H1 (cell line): ENCODE results near the gene TPMT. TPM values are rescaled to one million over a fixed set of nuclear protein-coding genes. Genes with fewer than 3 reads are reported as not detected.

ENCODE experiments used
- CTCF ChIA-PET: fragments of 300-600 bp; sonication (Branson Sonifier 250); formaldehyde crosslinking; loops from one replicate; lab custom pipeline; 2021; ENCODE audit not compliant: partially characterized antibody; lab: Charles Lee
- POLR2A ChIA-PET: fragments of 300-600 bp; sonication (Branson Sonifier 250); formaldehyde crosslinking; loops from one replicate; lab custom pipeline; 2021; ENCODE audit warnings: inconsistent platforms; ENCODE audit not compliant: partially characterized antibody; lab: Charles Lee
- DNase-seq, 2 experiments: peaks; one replicate each; pipeline versions ENCODE4 v3.0.0 to v3.0.0-alpha.2; 2010 to 2022; ENCODE audit warnings: low spot score in 2 of 2, low read depth in 1 of 2, mixed read lengths in 1 of 2
- FAIRE-seq: peaks from 2 replicates; lab custom pipeline; 2011; peaks lifted over from hg19 to GRCh38; lab: Jason Lieb, UNC
- H2AFZ ChIP-seq: 2 replicates; pipeline ENCODE4 v1.8.1; 2012; ENCODE audit warnings: low read length, inconsistent platforms
- H2AK5ac ChIP-seq: 2 replicates; pipeline ENCODE4 v1.6.1; 2013; ENCODE audit warnings: low read depth, low read length
- H2BK120ac ChIP-seq: replicated peaks from 2 replicates; pipeline ENCODE3; 2013; ENCODE audit warnings: low read depth, low read length, inconsistent platforms
- H2BK12ac ChIP-seq: 2 replicates; pipeline ENCODE4 v1.6.1; 2013; ENCODE audit warnings: low read depth, low read length
- H2BK15ac ChIP-seq: 2 replicates; pipeline ENCODE4 v1.6.1; 2013; ENCODE audit warnings: low read length
- H2BK20ac ChIP-seq: 2 replicates; pipeline ENCODE4 v1.6.1; 2013; ENCODE audit warnings: low read length
- H2BK5ac ChIP-seq: 2 replicates; pipeline ENCODE4 v1.6.1; 2013; ENCODE audit warnings: low read depth, low read length
- H3K14ac ChIP-seq: 2 replicates; pipeline ENCODE4 v1.6.1; 2013; ENCODE audit warnings: inconsistent platforms; ENCODE audit not compliant: insufficient read length
- H3K18ac ChIP-seq: 2 replicates; pipeline ENCODE4 v1.6.1; 2013; ENCODE audit warnings: low read length; ENCODE audit errors: extremely low read depth
- H3K23ac ChIP-seq: 2 replicates; pipeline ENCODE4 v1.6.1; 2013; ENCODE audit warnings: inconsistent platforms; ENCODE audit not compliant: insufficient read length
- H3K23me2 ChIP-seq: 2 replicates; pipeline ENCODE4 v1.6.1; 2013; ENCODE audit warnings: low read depth, low read length
- H3K27ac ChIP-seq: 2 replicates; pipeline ENCODE4 v1.6.1; 2011; ENCODE audit warnings: low read depth, low read length, inconsistent platforms
- H3K27me3 ChIP-seq, 4 experiments: replicated peaks in 1 of 4; 1 replicate in 1 of 4; 2 replicates in 3 of 4; pipeline versions ENCODE4 v1.6.1 to v1.8.1; 2011 to 2013; ENCODE audit warnings: low read length in 3 of 4, mild to moderate bottlenecking in 3 of 4, inconsistent platforms in 2 of 4, mixed read lengths in 2 of 4, moderate library complexity in 1 of 4; ENCODE audit not compliant: control insufficient read depth in 3 of 4, insufficient read depth in 3 of 4; ENCODE audit errors: extremely low read depth in 1 of 4
- H3K36me3 ChIP-seq, 4 experiments: 2 replicates each; pipeline versions ENCODE4 v1.6.1 to v1.8.1; 2011 to 2013; ENCODE audit warnings: mild to moderate bottlenecking in 4 of 4, low read length in 3 of 4, moderate library complexity in 2 of 4, control low read depth in 1 of 4, inconsistent platforms in 1 of 4; ENCODE audit not compliant: insufficient read depth in 4 of 4, control insufficient read depth in 2 of 4
- H3K4ac ChIP-seq: replicated peaks from 2 replicates; pipeline ENCODE3; 2013; ENCODE audit warnings: low read length, low read depth, mixed read lengths, inconsistent platforms; ENCODE audit not compliant: insufficient read length
- H3K4me1 ChIP-seq, 4 experiments: replicated peaks in 1 of 4; 1 replicate in 1 of 4; 2 replicates in 3 of 4; pipeline versions ENCODE4 v1.6.1 to v1.8.1; 2011 to 2013; ENCODE audit warnings: low read length in 3 of 4, inconsistent platforms in 2 of 4, mixed read lengths in 1 of 4; ENCODE audit not compliant: insufficient read depth in 4 of 4, control insufficient read depth in 3 of 4
- H3K4me2 ChIP-seq, 2 experiments: 2 replicates each; pipeline versions ENCODE4 v1.6.1 to v1.8.1; 2011 to 2013; ENCODE audit warnings: low read depth in 2 of 2, low read length in 2 of 2, control low read depth in 1 of 2, inconsistent platforms in 1 of 2, mild to moderate bottlenecking in 1 of 2; ENCODE audit not compliant: insufficient read depth in 1 of 2
- H3K4me3 ChIP-seq, 4 experiments: fragments of 200-600, 300-600 bp in 1 of 4; sonication (generic), shearing (Covaris generic), sonication (Bioruptor Twin) in 1 of 4; 2 replicates each; pipeline versions ENCODE4 v1.5.1 to v1.8.1; 2011 to 2016; ENCODE audit warnings: low read length in 4 of 4, low read depth in 3 of 4, control low read depth in 2 of 4, inconsistent platforms in 2 of 4, mild to moderate bottlenecking in 2 of 4, mixed read lengths in 1 of 4, moderate library complexity in 1 of 4; ENCODE audit not compliant: insufficient read depth in 2 of 4; ENCODE audit errors: extremely low read depth in 1 of 4
- H3K56ac ChIP-seq: replicated peaks from 2 replicates; pipeline ENCODE3; 2013; ENCODE audit warnings: low read depth, mild to moderate bottlenecking, mixed read lengths, low read length, inconsistent platforms; ENCODE audit not compliant: insufficient read length
- H3K79me1 ChIP-seq: 2 replicates; pipeline ENCODE4 v1.6.1; 2013; ENCODE audit warnings: low read depth, low read length, control low read depth
- H3K79me2 ChIP-seq, 2 experiments: 2 replicates each; pipeline versions ENCODE4 v1.6.1 to v1.8.1; 2012 to 2013; ENCODE audit warnings: low read length in 2 of 2, mild to moderate bottlenecking in 2 of 2, inconsistent platforms in 1 of 2; ENCODE audit not compliant: insufficient read depth in 2 of 2, control insufficient read depth in 1 of 2
- H3K9ac ChIP-seq, 4 experiments: replicated peaks in 1 of 4; 1 replicate in 1 of 4; 2 replicates in 3 of 4; pipeline versions ENCODE4 v1.6.1 to v1.8.1; 2011 to 2013; ENCODE audit warnings: low read depth in 3 of 4, low read length in 3 of 4, control low read depth in 2 of 4, mild to moderate bottlenecking in 2 of 4, moderate library complexity in 2 of 4, inconsistent platforms in 1 of 4; ENCODE audit errors: extremely low read depth in 1 of 4
- H3K9me3 ChIP-seq, 2 experiments: 2 replicates each; pipeline versions ENCODE4 v1.6.1 to v1.8.1; 2012 to 2013; ENCODE audit warnings: mild to moderate bottlenecking in 2 of 2, moderate library complexity in 2 of 2, control low read depth in 1 of 2, inconsistent platforms in 1 of 2, low read depth in 1 of 2, low read length in 1 of 2, mixed read lengths in 1 of 2; ENCODE audit not compliant: insufficient read depth in 2 of 2
- H4K20me1 ChIP-seq, 2 experiments: replicated peaks in 1 of 2; 2 replicates each; pipeline versions ENCODE3 to v1.8.1; 2011 to 2013; ENCODE audit warnings: inconsistent platforms in 2 of 2, low read length in 2 of 2, mild to moderate bottlenecking in 1 of 2; ENCODE audit not compliant: insufficient read depth in 2 of 2, control insufficient read depth in 1 of 2
- H4K5ac ChIP-seq: 2 replicates; pipeline ENCODE4 v1.6.1; 2013; ENCODE audit warnings: low read length, low read depth, mixed read lengths, inconsistent platforms; ENCODE audit not compliant: insufficient read length
- H4K8ac ChIP-seq: 2 replicates; pipeline ENCODE4 v1.8.0; 2013; ENCODE audit warnings: mild to moderate bottlenecking, moderate library complexity, low read length, inconsistent platforms; ENCODE audit not compliant: insufficient read depth; ENCODE audit errors: extremely low read depth
- H4K91ac ChIP-seq: replicated peaks from 2 replicates; pipeline ENCODE3; 2013; ENCODE audit warnings: low read length, mixed read lengths, inconsistent platforms; ENCODE audit not compliant: insufficient read length
- CBX5 ChIP-seq: fragments of 300-800, 300-1000 bp; sonication (generic); IDR thresholded peaks from 2 replicates; pipeline ENCODE4 v1.7.1; 2016; ENCODE audit warnings: antibody characterized with exemption, low read length, low read depth
- CTCF ChIP-seq, 3 experiments: IDR thresholded peaks; 1 replicate in 2 of 3; 2 replicates in 1 of 3; pipeline versions ENCODE4 v1.5.1 to v1.6.1; 2011; ENCODE audit warnings: low read length in 3 of 3, mild to moderate bottlenecking in 3 of 3, inconsistent platforms in 2 of 3, low read depth in 1 of 3, moderate library complexity in 1 of 3; ENCODE audit not compliant: insufficient read depth in 1 of 3; ENCODE audit errors: control extremely low read depth in 1 of 3
- GABPA ChIP-seq: IDR thresholded peaks from 2 replicates; pipeline ENCODE4 v1.6.1; 2011; ENCODE audit warnings: mild to moderate bottlenecking, low read length, moderate library complexity, borderline replicate concordance; ENCODE audit not compliant: insufficient read depth
- KDM4A ChIP-seq: IDR thresholded peaks from one replicate; pipeline ENCODE4 v1.7.1; 2012; ENCODE audit warnings: low read depth, mild to moderate bottlenecking, moderate library complexity, low read length, inconsistent platforms; ENCODE audit not compliant: severe bottlenecking
- KDM5A ChIP-seq: fragments of 200-600 bp; IDR thresholded peaks from 2 replicates; pipeline ENCODE4 v1.7.1; 2012; ENCODE audit warnings: mild to moderate bottlenecking, low read length, inconsistent platforms, mixed read lengths
- POLR2A ChIP-seq, 2 experiments: IDR thresholded peaks; 1 replicate in 1 of 2; 2 replicates in 1 of 2; pipeline ENCODE4 v1.6.1; 2011; ENCODE audit warnings: low read depth in 2 of 2, low read length in 2 of 2, mild to moderate bottlenecking in 2 of 2; ENCODE audit errors: control extremely low read depth in 1 of 2
- POU5F1 ChIP-seq: IDR thresholded peaks from 2 replicates; pipeline ENCODE4 v1.6.1; 2011; ENCODE audit warnings: low read depth, mild to moderate bottlenecking, low read length, moderate library complexity
- RAD21 ChIP-seq, 2 experiments: IDR thresholded peaks in 1 of 2; conservative IDR thresholded peaks in 1 of 2; 2 replicates each; pipeline ENCODE4 v1.6.1; 2011; ENCODE audit warnings: low read depth in 2 of 2, low read length in 2 of 2, improper control_type of control experiment in 1 of 2, inconsistent platforms in 1 of 2, mild to moderate bottlenecking in 1 of 2, moderate library complexity in 1 of 2
- SP2 ChIP-seq: IDR thresholded peaks from 2 replicates; pipeline ENCODE4 v1.6.1; 2012; ENCODE audit warnings: mild to moderate bottlenecking, low read length, inconsistent platforms
- USF2 ChIP-seq: IDR thresholded peaks from 2 replicates; pipeline ENCODE4 v1.6.1; 2011; ENCODE audit warnings: low read length, improper control_type of control experiment
- WGBS, 2 experiments: shearing (Covaris generic) in 1 of 2; methylation state at CpG; one replicate each; pipeline versions ENCODE4 v1.1.6 to v1.1.7; 2013 to 2015; ENCODE audit warnings: low lambda C conversion rate in 2 of 2, mixed read lengths in 2 of 2, inconsistent platforms in 1 of 2, low coverage in 1 of 2, missing lambda C conversion rate in 1 of 2; ENCODE audit not compliant: insufficient replicate concordance in 2 of 2, insufficient coverage in 1 of 2, insufficient read length in 1 of 2; ENCODE audit errors: extremely low coverage in 1 of 2, missing lambda C conversion rate in 1 of 2; 5-methylcytosine and 5-hydroxymethylcytosine counted together
- polyA plus RNA-seq, 7 experiments: library from polyadenylated mRNA; depleted of rRNA in 3 of 7; stranded (reverse) in 5 of 7; unstranded in 2 of 7; fragments of >200 nt in 5 of 7; fragments of 200-250 nt in 2 of 7; gene quantifications; 1 replicate in 5 of 7; 2 replicates in 1 of 7; 4 replicates in 1 of 7; pipeline versions ENCODE4 v1.2.1 to v1.2.3, GENCODE V29; 2011 to 2013; ENCODE audit warnings: missing spikeins in 2 of 7, mixed read lengths in 2 of 7
- total RNA-seq: library from RNA; stranded (reverse); fragmentation: NEBNext Ultra II Directional; extraction: Animal tissue kit (Norgen Biotek cat#: 25700); gene quantifications from 2 replicates; pipeline ENCODE4 v1.2.1, GENCODE V29; 2021

Gene TPMT
- total and polyA plus RNA-seq, 2 of the 8 experiments (the other 6 are each of a cell fraction or from before 2014, with no cell fraction given) = 12.3 to 17.2 TPM

- H3K56ac ChIP-seq = no peak overlapping the region
- TF ChIP-seq CBX5 = no peak
- peak in 1 of 3 experiments; percentile 35; a peak in 1 of 4 replicates for TF ChIP-seq CTCF (IDR thresholded peaks at IDR 0.05; ENCODE audit: control extremely low read depth in 1 of 3, insufficient read depth in 1 of 3, low read depth in 1 of 3, low read length in 3 of 3)
- no peak for TF ChIP-seq POU5F1
- TF ChIP-seq KDM5A = no peak
- TF ChIP-seq SP2 = no peak
- no peak for TF ChIP-seq KDM4A
- TF ChIP-seq GABPA = no peak
- no peak for TF ChIP-seq USF2
- no peak for TF ChIP-seq POLR2A (IDR thresholded peaks at IDR 0.05; ENCODE audit: control extremely low read depth in 1 of 2, low read depth in 2 of 2, low read length in 2 of 2)
- peak; percentile 4 to 21; a peak in 1 of 4 replicates for TF ChIP-seq RAD21 (IDR thresholded peaks at IDR 0.05 in 1 of 2, conservative IDR thresholded peaks at IDR 0.05 in 1 of 2; ENCODE audit: low read depth in 2 of 2, low read length in 2 of 2)
Measured at GRCh38 chr6:18187701-18188100, 32.8 kb upstream of the TPMT start.

More at GRCh38 chr6:18187701-18188100, 32.8 kb upstream of the TPMT start:
- H3K27me3 ChIP-seq = no peaks in the 10 kb centered on the region
- no peak overlapping the region for H2AFZ ChIP-seq
- H3K18ac ChIP-seq = no peak overlapping the region
- H2BK15ac ChIP-seq = 0 out of 2 replicates have a peak overlapping the region, but pooled peaks have one; percentile 33
- no peak overlapping the region for H3K4me2 ChIP-seq
- no peaks in the 10 kb centered on the region for H3K9me3 ChIP-seq
- H4K5ac ChIP-seq = no peak overlapping the region
- H3K23ac ChIP-seq = no peak overlapping the region
- peak overlapping the region; percentile 5 for H4K91ac ChIP-seq
- H3K9ac ChIP-seq = no peak overlapping the region
- no peaks in the 10 kb centered on the region for H3K79me1 ChIP-seq
- H2BK12ac ChIP-seq = peak overlapping the region; percentile 88; the same call in 1 of the 2 replicates
- H3K14ac ChIP-seq = no peak overlapping the region
- H4K20me1 ChIP-seq = no peaks in the 10 kb centered on the region
- no peak overlapping the region; the same call in 1 of the 2 replicates for H4K8ac ChIP-seq
- ChIA-PET CTCF (no interaction called here), POLR2A (no interaction called here)
- no peak overlapping the region for H2AK5ac ChIP-seq
- H2BK20ac ChIP-seq = 0 out of 2 replicates have a peak overlapping the region, but pooled peaks have one; percentile 21
- H3K79me2 ChIP-seq = no peaks in the 10 kb centered on the region
- 94% methylated on average over 10 of the region's 10 CpGs; no CpG with 5 or more reads in 1 of the 2 experiments for WGBS, 2 experiments
- peaks cover 4 to 12% (median 10%) of the 10 kb centered on the region in 4 experiments for H3K4me1 ChIP-seq
- peaks cover 0 to 5% (median 0%) of the 10 kb centered on the region in 4 experiments; a peak in 1 of 8 replicates for H3K36me3 ChIP-seq
- H3K4me3 ChIP-seq = no peak overlapping the region
- H2BK120ac ChIP-seq = no peak overlapping the region
- FAIRE-seq = no peak
- H3K4ac ChIP-seq = no peak overlapping the region
- DNase-seq = no peak
- no peaks in the 10 kb centered on the region for H3K23me2 ChIP-seq
- no peak overlapping the region for H2BK5ac ChIP-seq
- no peak overlapping the region for H3K27ac ChIP-seq
